Esophagus squamous epithelium (tissue), 5 donors: ENCODE measurements around the gene RARA. TPM values are rescaled to one million over a fixed set of nuclear protein-coding genes. Genes with fewer than 3 reads are reported as not detected.

Source experiments
- DNase-seq: peaks from one replicate; lab custom pipeline; 2025; lab: John Stamatoyannopoulos, UW
- H3K27ac ChIP-seq, 4 donors: fragments of 200-600 bp; sonication (generic); one replicate each; pipeline ENCODE4 v1.5.1; 2016 to 2019; ENCODE audit warnings: mild to moderate bottlenecking in 1 of 4
- H3K27me3 ChIP-seq, 4 donors: fragments of 200-600 bp; sonication (generic); 1 replicate in 3 of 4; 2 replicates in 1 of 4; pipeline versions ENCODE4 v1.5.1 to v1.6.0; 2017 to 2021; ENCODE audit warnings: antibody characterized with exemption in 1 of 4
- H3K36me3 ChIP-seq, 3 donors: fragments of 200-600 bp; sonication (generic); one replicate each; pipeline ENCODE4 v1.5.1; 2016 to 2019
- H3K4me1 ChIP-seq, 3 donors: fragments of 200-600 bp; sonication (generic); one replicate each; pipeline ENCODE4 v1.5.1; 2017 to 2019
- H3K4me3 ChIP-seq, 4 donors: fragments of 200-600 bp; sonication (generic); 1 replicate in 3 of 4; 2 replicates in 1 of 4; pipeline ENCODE4 v1.5.1; 2016 to 2019; ENCODE audit warnings: mild to moderate bottlenecking in 2 of 4, moderate library complexity in 1 of 4
- H3K9me3 ChIP-seq, 3 donors: fragments of 200-600 bp; sonication (generic); one replicate each; pipeline ENCODE4 v1.5.1; 2016 to 2019
- POLR2A ChIP-seq, 4 donors: fragments of 450-650 bp; IDR thresholded peaks; one replicate each; pipeline ENCODE4 v1.6.1; 2017; ENCODE audit warnings: antibody characterized with exemption in 4 of 4, mild to moderate bottlenecking in 4 of 4, moderate library complexity in 3 of 4
- WGBS, 2 donors: methylation state at CpG; one replicate each; pipeline ENCODE4 v1.1.5; 2018; 5-methylcytosine and 5-hydroxymethylcytosine counted together
- intact Hi-C: fragments of 100-400 bp; cut with DNase I; formaldehyde crosslinking; loops from one replicate; pipeline ENCODE4 v1.15.0; 2022
- total RNA-seq, 4 donors: library from RNA; depleted of rRNA; stranded (reverse); fragments of >200 nt; gene quantifications; one replicate each; pipeline ENCODE4 v1.1.0, GENCODE V29; 2016
- TF ChIP-seq, protein P1 (sequence below), 6 experiments: fragments of 450-650 bp in 4 of 6; fragments of 200-600 bp in 2 of 6; sonication (generic) in 2 of 6; IDR thresholded peaks; one replicate each; pipeline ENCODE4 v1.5.1; 2016 to 2019; ENCODE audit warnings: antibody characterized with exemption in 6 of 6, mild to moderate bottlenecking in 4 of 6, moderate library complexity in 4 of 6
- donor health status: DM: yes; HTN: yes; CAD: no.

The RARA gene
- total RNA-seq, 4 donors from 2014 or later: 6.7 to 14.2 (median 10.8) TPM

GRCh38 chr17:40329839-40330794 lies 21.1 kb downstream of the RARA start:
- peaks cover 0 to 11% (median 0%) of the 10 kb centered on the region in 3 donors for H3K36me3 ChIP-seq
- intact Hi-C loops: no loop called here
- DNase-seq: no peak
- no peak overlapping the region for H3K4me3 ChIP-seq
- TF ChIP-seq, protein P1, sequence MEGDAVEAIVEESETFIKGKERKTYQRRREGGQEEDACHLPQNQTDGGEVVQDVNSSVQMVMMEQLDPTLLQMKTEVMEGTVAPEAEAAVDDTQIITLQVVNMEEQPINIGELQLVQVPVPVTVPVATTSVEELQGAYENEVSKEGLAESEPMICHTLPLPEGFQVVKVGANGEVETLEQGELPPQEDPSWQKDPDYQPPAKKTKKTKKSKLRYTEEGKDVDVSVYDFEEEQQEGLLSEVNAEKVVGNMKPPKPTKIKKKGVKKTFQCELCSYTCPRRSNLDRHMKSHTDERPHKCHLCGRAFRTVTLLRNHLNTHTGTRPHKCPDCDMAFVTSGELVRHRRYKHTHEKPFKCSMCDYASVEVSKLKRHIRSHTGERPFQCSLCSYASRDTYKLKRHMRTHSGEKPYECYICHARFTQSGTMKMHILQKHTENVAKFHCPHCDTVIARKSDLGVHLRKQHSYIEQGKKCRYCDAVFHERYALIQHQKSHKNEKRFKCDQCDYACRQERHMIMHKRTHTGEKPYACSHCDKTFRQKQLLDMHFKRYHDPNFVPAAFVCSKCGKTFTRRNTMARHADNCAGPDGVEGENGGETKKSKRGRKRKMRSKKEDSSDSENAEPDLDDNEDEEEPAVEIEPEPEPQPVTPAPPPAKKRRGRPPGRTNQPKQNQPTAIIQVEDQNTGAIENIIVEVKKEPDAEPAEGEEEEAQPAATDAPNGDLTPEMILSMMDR (IDR thresholded peaks at IDR 0.05): no peak
- no peak for TF ChIP-seq POLR2A (IDR thresholded peaks at IDR 0.05)
- H3K27me3 ChIP-seq: no peaks in the 10 kb centered on the region
- 24 to 64% methylated on average over 3 to 11 of the region's 11 CpGs for WGBS, 2 donors
- peaks cover 78 to 100% (median 95%) of the 10 kb centered on the region in 3 donors for H3K4me1 ChIP-seq
- peak overlapping the region; percentile 1 to 88 (median 76) for H3K27ac ChIP-seq
- H3K9me3 ChIP-seq: no peaks in the 10 kb centered on the region

DNA sequence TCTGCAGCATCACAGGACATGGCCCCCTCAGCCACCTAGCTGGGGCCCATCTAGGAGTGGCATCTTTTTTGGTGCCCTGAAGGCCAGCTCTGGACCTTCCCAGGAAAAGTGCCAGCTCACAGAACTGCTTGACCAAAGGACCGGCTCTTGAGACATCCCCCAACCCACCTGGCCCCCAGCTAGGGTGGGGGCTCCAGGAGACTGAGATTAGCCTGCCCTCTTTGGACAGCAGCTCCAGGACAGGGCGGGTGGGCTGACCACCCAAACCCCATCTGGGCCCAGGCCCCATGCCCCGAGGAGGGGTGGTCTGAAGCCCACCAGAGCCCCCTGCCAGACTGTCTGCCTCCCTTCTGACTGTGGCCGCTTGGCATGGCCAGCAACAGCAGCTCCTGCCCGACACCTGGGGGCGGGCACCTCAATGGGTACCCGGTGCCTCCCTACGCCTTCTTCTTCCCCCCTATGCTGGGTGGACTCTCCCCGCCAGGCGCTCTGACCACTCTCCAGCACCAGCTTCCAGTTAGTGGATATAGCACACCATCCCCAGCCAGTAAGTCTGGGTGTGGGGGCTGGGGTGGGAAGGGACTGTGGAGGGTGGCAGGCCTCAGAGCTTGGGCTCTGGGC lies 22.0 kb downstream of the RARA start:
- peak overlapping the region; percentile 63 to 88 (median 76) for H3K27ac ChIP-seq
- no peak for TF ChIP-seq POLR2A (IDR thresholded peaks at IDR 0.05)
- TF ChIP-seq, protein P1 (IDR thresholded peaks at IDR 0.05): no peak
- peaks cover 71 to 100% (median 95%) of the 10 kb centered on the region in 3 donors for H3K4me1 ChIP-seq
- no peak for DNase-seq
- H3K4me3 ChIP-seq: no peak overlapping the region
- H3K9me3 ChIP-seq: no peaks in the 10 kb centered on the region
- peaks cover 0 to 11% (median 0%) of the 10 kb centered on the region in 3 donors for H3K36me3 ChIP-seq
- intact Hi-C loops: no loop called here
- H3K27me3 ChIP-seq: no peaks in the 10 kb centered on the region
- WGBS, 2 donors: 70% methylated on average over 2 of the region's 10 CpGs; no CpG with 5 or more reads in 1 of the 2 donors

- peaks cover 61 to 100% (median 91%) of the 10 kb centered on the region in 3 donors for H3K4me1 ChIP-seq
- intact Hi-C loops: no loop called here
- TF ChIP-seq POLR2A (IDR thresholded peaks at IDR 0.05): no peak
- TF ChIP-seq, protein P1 (IDR thresholded peaks at IDR 0.05): peak in 1 of 6 experiments; percentile 4
- H3K27ac ChIP-seq: peak overlapping the region; percentile 63 to 88 (median 76)
- H3K27me3 ChIP-seq: no peaks in the 10 kb centered on the region
- H3K4me3 ChIP-seq: peak overlapping the region in 1 of 4 donors; percentile 38
- 16 to 21% methylated on average over 4 to 7 of the region's 22 CpGs for WGBS, 2 donors
- DNase-seq: no peak
- no peaks in the 10 kb centered on the region for H3K9me3 ChIP-seq
- peaks cover 0 to 11% (median 0%) of the 10 kb centered on the region in 3 donors for H3K36me3 ChIP-seq
Observed at GRCh38 chr17:40331743-40332641, 23.0 kb downstream of the RARA start.

DNA sequence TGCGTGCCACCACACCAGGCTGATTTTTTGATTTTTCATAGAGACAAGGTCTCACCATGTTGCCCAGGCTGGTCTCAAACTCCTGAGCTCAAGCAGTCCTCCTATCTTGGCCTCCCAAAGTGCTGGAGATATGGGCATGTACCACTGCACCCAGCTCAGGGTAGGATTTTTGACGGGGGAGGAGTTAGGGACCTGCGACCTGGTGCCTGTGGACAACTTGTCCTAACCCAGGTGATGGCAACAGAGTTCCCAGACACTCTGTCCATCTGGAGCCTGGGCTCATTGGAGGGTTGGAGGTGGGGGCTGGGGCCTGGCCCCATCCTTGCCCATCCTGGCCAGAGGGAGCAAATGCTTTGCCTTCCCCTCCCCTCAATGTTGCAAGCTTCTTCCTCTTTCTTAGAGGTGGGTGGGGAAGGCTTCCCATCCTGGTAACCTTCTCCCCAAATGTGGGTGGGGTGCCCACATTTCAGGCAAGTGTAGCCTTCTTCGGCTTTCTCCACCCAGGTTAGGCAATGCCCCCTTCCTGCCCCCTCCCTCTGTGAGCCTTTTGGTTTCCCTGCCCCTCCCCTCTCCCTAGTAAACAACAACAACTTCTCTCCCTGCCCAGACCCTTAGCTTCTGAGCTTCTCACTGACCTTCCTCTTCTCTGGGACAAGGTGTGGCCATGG lies 24.9 kb downstream of the RARA start:
- Histone ChIP-seq H3K4me1 (peaks cover 49 to 100% (median 87%) of the 10 kb centered on the region in 3 donors), H3K36me3 (peaks cover 0 to 11% (median 0%) of the 10 kb centered on the region in 3 donors), H3K27me3 (no peaks in the 10 kb centered on the region), H3K9me3 (no peaks in the 10 kb centered on the region), H3K4me3 (no peak overlapping the region), H3K27ac (peak overlapping the region in 3 of 4 donors; percentile 58 to 77 (median 68))
- no peak for TF ChIP-seq POLR2A (IDR thresholded peaks at IDR 0.05)
- TF ChIP-seq, protein P1 (IDR thresholded peaks at IDR 0.05): no peak
- DNase-seq: no peak
- intact Hi-C loops: no loop called here
- WGBS, 2 donors: 65 to 83% methylated on average over 2 of the region's 4 CpGs
